ENCODE data around the gene ARHGAP21.
A peak's percentile ranks its signal among the peaks of the same experiment; 100 is the strongest.

Gene ARHGAP21

GRCh38 chr10:24722676-24723385, 856 bp downstream of the ARHGAP21 start:
- DNase-seq = peak; percentile 60

- no peak for DNase-seq
These were observed 1.5 kb downstream of the ARHGAP21 start for GRCh38 chr10:24722131-24722675.

GRCh38 chr10:24721229-24722106, 2.2 kb downstream of the ARHGAP21 start:
- peak; percentile 14 for DNase-seq

GRCh38 chr10:24720096-24720495, 3.6 kb downstream of the ARHGAP21 start:
- DNase-seq = no peak

- peak; percentile 83 for DNase-seq
These were observed 5.4 kb downstream of the ARHGAP21 start for GRCh38 chr10:24718031-24718855.

GRCh38 chr10:24716295-24716694, 7.4 kb downstream of the ARHGAP21 start:
- DNase-seq = peak; percentile 11

GRCh38 chr10:24715246-24715769, 8.4 kb downstream of the ARHGAP21 start:
- no peak for DNase-seq

- DNase-seq = no peak
These were observed 10.6 kb downstream of the ARHGAP21 start for GRCh38 chr10:24713086-24713485.

- no peak for DNase-seq
These were observed 12.2 kb downstream of the ARHGAP21 start for GRCh38 chr10:24711465-24711864.

- no peak for DNase-seq
These were observed 15.6 kb downstream of the ARHGAP21 start for GRCh38 chr10:24708081-24708480.

GRCh38 chr10:24707445-24707844, 16.2 kb downstream of the ARHGAP21 start:
- no peak for DNase-seq

- DNase-seq = peak; percentile 96
These were observed 17.1 kb downstream of the ARHGAP21 start for GRCh38 chr10:24706479-24707118.

- peak; percentile 89 for DNase-seq
These were observed 20.0 kb downstream of the ARHGAP21 start for GRCh38 chr10:24703700-24704099.

GRCh38 chr10:24701447-24701846, 22.2 kb downstream of the ARHGAP21 start:
- no peak for DNase-seq

GRCh38 chr10:24700948-24701347, 22.7 kb downstream of the ARHGAP21 start:
- DNase-seq = no peak

GRCh38 chr10:24698270-24698669, 25.4 kb downstream of the ARHGAP21 start:
- no peak for DNase-seq

- no peak for DNase-seq
These were observed 26.6 kb downstream of the ARHGAP21 start for GRCh38 chr10:24697080-24697479.

GRCh38 chr10:24695452-24695851, 28.2 kb downstream of the ARHGAP21 start:
- DNase-seq = no peak

- DNase-seq = peak; percentile 30
These were observed 29.6 kb downstream of the ARHGAP21 start for GRCh38 chr10:24694086-24694485.

GRCh38 chr10:24690961-24691512, 32.6 kb downstream of the ARHGAP21 start:
- peak; percentile 25 for DNase-seq

- DNase-seq = peak; percentile 64
These were observed 37.6 kb downstream of the ARHGAP21 start for GRCh38 chr10:24685958-24686540.
